Activated T-cell treated with anti-CD3 and anti-CD28 coated beads, Interleukin-2, amount 50 U/mL, for 24 hours (primary cell): ENCODE measurements around the gene MRPL24.

ENCODE experiments used
- DNase-seq: peaks from one replicate; pipeline ENCODE4 v3.0.0-alpha.2; 2020
- H3K27ac Mint-ChIP-seq: 2 replicates; pipeline ENCODE4 v1.8.0; 2020; ENCODE audit warnings: mild to moderate bottlenecking, mixed read lengths
- H3K27me3 Mint-ChIP-seq: 2 replicates; pipeline ENCODE4 v1.8.0; 2020; ENCODE audit warnings: mixed read lengths
- H3K36me3 Mint-ChIP-seq: 2 replicates; pipeline ENCODE4 v1.8.0; 2020; ENCODE audit warnings: low read depth, mixed read lengths
- H3K4me1 Mint-ChIP-seq: 2 replicates; pipeline ENCODE4 v1.8.0; 2020; ENCODE audit warnings: low read depth, mixed read lengths
- H3K4me3 Mint-ChIP-seq: 2 replicates; pipeline ENCODE4 v1.8.0; 2020; ENCODE audit warnings: mild to moderate bottlenecking, moderate library complexity, mixed read lengths
- H3K9me3 Mint-ChIP-seq: 2 replicates; pipeline ENCODE4 v1.8.0; 2020; ENCODE audit warnings: mixed read lengths

The MRPL24 gene

DNA sequence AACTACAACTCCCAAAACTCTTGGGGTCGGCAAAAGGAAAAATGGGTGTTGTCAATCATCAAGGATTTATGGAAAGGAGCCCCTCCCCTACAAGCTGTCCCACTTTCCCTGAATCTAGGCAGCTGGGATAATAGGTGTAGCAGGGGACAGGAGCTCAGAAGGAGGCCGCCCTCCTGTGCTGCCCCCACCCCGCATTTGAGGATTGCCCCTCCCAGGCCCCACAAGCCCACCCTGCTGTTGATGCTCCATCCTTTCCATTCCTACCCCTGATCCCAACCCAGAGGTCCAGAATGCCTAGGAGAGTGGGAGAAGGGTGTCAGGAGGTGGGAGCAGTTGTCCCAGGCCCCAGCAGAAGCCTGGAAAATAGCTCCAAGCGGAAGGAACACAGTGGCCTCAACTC is 1.9 kb upstream of the MRPL24 start:
- Mint-ChIP-seq H3K27me3 (no peaks in the 10 kb centered on the region), H3K9me3 (no peaks in the 10 kb centered on the region), H3K36me3 (peaks cover 90% of the 10 kb centered on the region), H3K4me3 (no peak overlapping the region), H3K27ac (peak overlapping the region; percentile 84), H3K4me1 (peaks cover 71% of the 10 kb centered on the region)
- no peak for DNase-seq

DNA sequence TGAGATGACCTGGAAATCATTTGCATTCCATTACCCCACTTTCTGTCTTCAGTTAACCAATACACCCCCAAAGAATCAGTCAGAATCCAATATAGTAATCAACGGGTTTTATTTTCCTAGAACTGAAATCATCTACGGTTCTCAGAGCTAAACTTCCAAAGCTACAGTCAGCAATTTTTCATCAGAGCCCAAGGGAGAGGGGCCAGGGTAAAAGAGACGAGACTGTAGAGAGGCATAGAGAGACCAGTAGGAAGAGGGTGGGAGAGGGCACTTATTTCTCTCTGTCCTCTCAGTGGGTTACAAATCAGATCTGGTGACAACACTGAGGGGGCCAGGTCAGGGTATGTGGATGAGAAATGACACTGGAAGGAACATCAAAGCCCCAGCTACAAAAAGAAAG is 1.1 kb upstream of the MRPL24 start:
- H3K4me3 Mint-ChIP-seq: peak overlapping the region; percentile 98
- H3K9me3 Mint-ChIP-seq: no peaks in the 10 kb centered on the region
- peak overlapping the region; percentile 98 for H3K27ac Mint-ChIP-seq
- DNase-seq: no peak
- H3K27me3 Mint-ChIP-seq: no peaks in the 10 kb centered on the region
- peaks cover 91% of the 10 kb centered on the region for H3K36me3 Mint-ChIP-seq
- H3K4me1 Mint-ChIP-seq: peaks cover 65% of the 10 kb centered on the region

DNA sequence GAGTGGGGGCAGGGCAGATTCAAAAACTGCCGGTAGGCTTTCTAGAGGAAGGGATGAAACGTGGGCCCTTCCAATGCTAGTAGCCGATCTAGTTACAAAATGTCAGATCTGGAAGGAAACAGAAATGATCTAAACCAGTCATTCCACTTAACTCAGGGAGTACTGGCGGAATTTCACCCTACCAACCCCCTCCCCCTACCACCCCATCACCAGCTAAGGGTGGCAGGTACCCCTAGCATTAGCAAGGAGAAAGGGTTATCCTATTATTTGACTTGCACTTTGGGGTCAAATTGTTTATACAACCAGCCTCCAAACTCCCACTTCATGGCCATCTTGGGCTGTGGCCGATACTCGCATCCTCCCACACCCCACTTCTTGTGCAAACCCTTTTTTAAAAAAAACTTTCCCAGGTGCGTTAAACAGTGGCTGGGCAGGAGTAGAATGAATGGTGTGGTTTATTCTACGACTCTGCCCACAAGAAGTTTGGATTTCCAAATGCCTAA is 644 bp upstream of the MRPL24 start:
- Mint-ChIP-seq H3K9me3 (no peaks in the 10 kb centered on the region), H3K27ac (peak overlapping the region; percentile 98), H3K36me3 (peaks cover 94% of the 10 kb centered on the region), H3K4me3 (peak overlapping the region; percentile 98), H3K27me3 (no peaks in the 10 kb centered on the region), H3K4me1 (peaks cover 60% of the 10 kb centered on the region)
- DNase-seq: no peak

DNA sequence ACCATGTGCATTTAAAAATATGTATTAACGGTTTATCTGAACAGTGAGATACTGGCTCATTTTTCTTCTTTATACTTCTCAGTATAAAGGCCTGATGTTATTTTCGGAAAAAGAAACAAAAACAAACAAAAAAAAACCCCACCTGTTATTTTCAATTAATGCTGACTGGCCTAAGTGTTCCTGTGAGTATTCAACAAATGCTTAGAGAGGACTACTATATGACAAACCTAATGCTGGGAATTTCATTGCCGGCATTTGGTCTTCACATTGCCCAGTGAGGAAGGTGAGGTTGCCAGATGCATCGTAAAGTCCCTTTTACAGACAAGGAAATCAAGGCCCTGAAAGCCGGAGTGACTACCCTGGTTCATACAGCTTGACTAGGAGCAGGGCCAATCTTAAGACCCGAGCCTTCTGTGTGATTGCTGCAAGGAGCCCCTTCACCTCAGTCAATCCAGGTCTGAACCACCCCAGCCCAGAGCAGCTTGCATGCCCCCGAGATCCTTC is 599 bp downstream of the MRPL24 start:
- no peaks in the 10 kb centered on the region for H3K9me3 Mint-ChIP-seq
- H3K27me3 Mint-ChIP-seq: no peaks in the 10 kb centered on the region
- H3K4me1 Mint-ChIP-seq: peaks cover 48% of the 10 kb centered on the region
- peak overlapping the region; percentile 98 for H3K27ac Mint-ChIP-seq
- H3K4me3 Mint-ChIP-seq: peak overlapping the region; percentile 98
- peaks cover 93% of the 10 kb centered on the region for H3K36me3 Mint-ChIP-seq
- no peak for DNase-seq

DNA sequence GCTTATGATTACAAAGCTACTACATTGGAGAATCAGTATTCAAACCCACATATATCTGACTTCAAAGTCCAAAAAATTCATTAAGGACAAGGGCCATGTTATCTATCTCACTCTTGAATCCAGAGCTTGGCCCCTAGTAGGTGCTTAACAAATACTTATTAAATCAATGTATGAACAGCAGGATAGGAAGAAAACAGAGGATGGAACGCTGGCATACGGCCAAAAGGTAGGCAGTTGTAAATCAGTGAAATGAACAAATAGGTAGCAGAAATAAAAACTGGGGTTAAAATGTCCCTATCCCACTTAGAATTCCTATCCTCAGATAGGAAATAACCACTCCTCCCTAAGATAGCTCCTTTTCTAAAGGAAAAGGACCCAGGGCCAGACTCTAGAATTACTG is 2.0 kb downstream of the MRPL24 start:
- H3K4me3 Mint-ChIP-seq: peak overlapping the region; percentile 98
- H3K9me3 Mint-ChIP-seq: no peaks in the 10 kb centered on the region
- no peaks in the 10 kb centered on the region for H3K27me3 Mint-ChIP-seq
- H3K4me1 Mint-ChIP-seq: peaks cover 42% of the 10 kb centered on the region
- peak overlapping the region; percentile 55 for H3K27ac Mint-ChIP-seq
- no peak for DNase-seq
- peaks cover 87% of the 10 kb centered on the region for H3K36me3 Mint-ChIP-seq

DNA sequence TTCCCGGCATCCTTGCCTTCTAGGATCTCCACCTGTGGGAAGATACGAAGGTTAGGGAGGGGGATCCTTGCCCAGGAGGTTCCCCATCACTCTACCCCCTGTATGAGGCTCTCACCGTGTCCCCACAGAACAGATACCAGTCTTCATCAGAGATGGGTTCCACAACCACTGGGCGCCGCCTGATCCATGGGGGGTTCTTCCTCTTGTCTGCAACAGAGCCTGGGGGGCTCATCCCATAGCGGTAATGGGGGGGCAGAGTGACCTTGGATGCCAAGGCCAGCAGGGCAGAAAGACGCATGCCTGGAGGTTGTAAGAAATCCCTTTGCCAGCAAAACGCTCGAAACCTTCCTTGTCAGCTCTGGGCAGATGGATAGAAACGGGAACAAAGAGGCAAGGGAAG is 2.5 kb downstream of the MRPL24 start:
- peaks cover 87% of the 10 kb centered on the region for H3K36me3 Mint-ChIP-seq
- no peak for DNase-seq
- no peaks in the 10 kb centered on the region for H3K9me3 Mint-ChIP-seq
- peak overlapping the region; percentile 55 for H3K27ac Mint-ChIP-seq
- no peak overlapping the region for H3K4me3 Mint-ChIP-seq
- H3K4me1 Mint-ChIP-seq: peaks cover 38% of the 10 kb centered on the region
- no peaks in the 10 kb centered on the region for H3K27me3 Mint-ChIP-seq

DNA sequence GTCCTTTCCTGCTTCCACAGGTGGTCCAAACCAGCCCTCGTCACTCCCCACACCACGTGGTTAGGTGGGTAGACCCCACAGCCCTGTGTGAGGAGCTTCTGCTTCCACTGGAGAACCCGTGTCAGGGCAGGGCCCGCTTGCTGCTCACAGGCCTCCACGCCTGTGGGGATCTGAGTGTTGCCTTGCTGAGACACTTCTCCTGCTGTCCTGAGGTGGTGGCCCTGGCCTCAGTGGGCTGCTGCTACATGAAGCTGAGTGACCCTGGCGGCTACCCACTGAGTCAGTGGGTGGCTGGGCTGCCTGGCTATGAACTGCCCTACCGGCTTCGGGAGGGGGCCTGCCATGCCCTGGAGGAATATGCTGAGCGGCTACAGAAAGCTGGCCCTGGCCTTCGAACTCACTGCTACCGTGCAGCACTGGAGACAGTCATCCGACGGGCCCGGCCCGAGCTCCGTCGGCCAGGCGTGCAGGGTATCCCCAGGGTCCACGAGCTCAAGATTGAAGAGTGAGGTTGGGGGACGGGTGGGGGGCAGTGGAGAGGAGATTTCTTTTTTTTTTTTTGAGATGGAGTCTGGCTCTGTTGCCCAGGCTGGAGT is 6.8 kb downstream of the MRPL24 start:
- H3K4me3 Mint-ChIP-seq: no peak overlapping the region
- peaks cover 71% of the 10 kb centered on the region for H3K36me3 Mint-ChIP-seq
- no peaks in the 10 kb centered on the region for H3K9me3 Mint-ChIP-seq
- no peak for DNase-seq
- H3K27me3 Mint-ChIP-seq: no peaks in the 10 kb centered on the region
- H3K27ac Mint-ChIP-seq: no peak overlapping the region
- peaks cover 23% of the 10 kb centered on the region for H3K4me1 Mint-ChIP-seq

DNA sequence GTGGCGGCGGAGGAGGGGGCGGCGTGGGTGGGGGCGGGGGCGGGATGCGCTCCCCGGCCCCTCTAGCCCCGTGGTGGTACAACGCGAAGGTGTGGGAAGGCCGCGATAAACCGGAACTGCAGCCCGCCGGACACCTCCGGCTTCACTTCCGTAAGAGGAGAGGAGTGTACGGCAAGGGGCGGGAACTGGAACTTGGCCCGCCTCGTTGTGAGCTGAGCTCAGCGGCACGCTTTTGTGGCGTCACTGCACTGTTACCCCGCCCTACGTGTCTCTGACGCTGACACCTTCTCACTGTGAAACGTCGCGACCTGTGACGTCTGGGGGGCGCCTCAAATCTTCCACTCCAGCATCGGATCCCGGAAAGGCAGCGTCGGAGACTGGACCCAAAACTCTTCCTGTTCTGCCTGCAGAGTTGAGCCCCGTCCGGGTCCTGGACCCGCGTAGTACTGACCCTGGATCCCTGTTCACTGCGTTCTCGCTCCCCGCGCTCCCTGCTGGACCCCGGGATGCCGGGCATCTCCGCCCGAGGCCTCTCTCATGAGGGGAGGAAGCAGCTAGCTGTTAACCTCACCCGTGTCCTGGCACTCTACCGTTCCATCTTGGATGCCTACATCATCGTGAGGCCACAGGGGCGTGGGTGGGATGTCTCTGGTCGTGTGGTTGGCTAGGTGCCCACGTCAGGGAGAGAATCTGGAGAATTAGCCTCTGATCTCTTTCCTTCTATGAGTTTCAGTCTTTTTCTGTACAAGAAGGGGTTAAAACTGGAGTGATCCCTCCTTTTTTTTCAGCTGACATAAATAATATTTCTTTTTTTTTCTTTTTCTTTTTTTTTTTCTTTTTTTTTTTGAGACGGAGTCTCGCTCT is 12.1 kb downstream of the MRPL24 start, which contains the start of gene ISG20L2:
Gene ISG20L2 (minus strand): TSS at position 168 of the 864 bp plus-strand sequence. CDS start 1,114 bp downstream, outside the sequence.
- H3K27me3 Mint-ChIP-seq: no peaks in the 10 kb centered on the region
- H3K27ac Mint-ChIP-seq: no peak within 1 kb of the TSS
- H3K4me3 Mint-ChIP-seq: no peak within 1 kb of the TSS
- H3K9me3 Mint-ChIP-seq: no peaks in the 10 kb centered on the region
- H3K4me1 Mint-ChIP-seq: peaks cover 28% of the 10 kb centered on the region
- DNase-seq: peak; percentile 93
- peaks cover 32% of the 10 kb centered on the region for H3K36me3 Mint-ChIP-seq

DNA sequence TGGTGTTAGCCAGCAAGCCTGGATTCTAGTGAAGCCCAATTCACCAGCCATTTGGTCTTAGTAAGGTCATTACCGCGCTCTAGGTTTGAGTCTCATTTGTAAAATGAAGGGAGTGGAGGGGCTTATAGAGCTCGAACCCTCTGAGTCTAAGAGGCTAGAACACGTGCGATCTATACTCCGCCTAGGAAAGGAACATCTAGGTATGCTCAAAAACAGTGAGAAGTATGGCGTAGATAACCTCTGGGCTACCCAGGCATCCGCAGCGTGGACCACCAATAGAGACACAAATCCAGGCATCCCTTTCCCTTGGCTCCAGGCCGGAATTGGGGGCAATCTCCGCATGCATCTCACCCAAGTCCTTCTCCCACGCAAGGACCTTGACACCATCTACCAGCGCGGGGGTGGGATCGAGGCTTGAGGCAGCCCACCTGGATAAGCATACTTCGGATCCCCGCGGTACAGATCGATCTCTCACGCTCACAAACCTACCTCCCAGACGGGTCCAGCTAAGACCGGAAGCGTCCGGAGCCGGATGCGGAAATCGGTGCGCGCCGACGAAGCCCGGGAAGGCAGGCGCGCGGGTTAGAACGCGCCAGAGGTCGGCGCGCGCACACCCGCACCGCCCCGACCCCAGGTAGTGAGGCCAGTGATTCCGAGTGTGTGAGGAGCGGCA is 12.8 kb downstream of the MRPL24 start, which contains the start of gene METTL25B:
Gene METTL25B (plus strand): TSS at position 544 of the 673 bp plus-strand sequence. CDS start 636 bp downstream, outside the sequence.
- no peak for DNase-seq
- Mint-ChIP-seq H3K36me3 (peaks cover 26% of the 10 kb centered on the region), H3K9me3 (no peaks in the 10 kb centered on the region), H3K4me1 (peaks cover 36% of the 10 kb centered on the region), H3K27ac (no peak within 1 kb of the TSS), H3K27me3 (no peaks in the 10 kb centered on the region), H3K4me3 (no peak within 1 kb of the TSS)

DNA sequence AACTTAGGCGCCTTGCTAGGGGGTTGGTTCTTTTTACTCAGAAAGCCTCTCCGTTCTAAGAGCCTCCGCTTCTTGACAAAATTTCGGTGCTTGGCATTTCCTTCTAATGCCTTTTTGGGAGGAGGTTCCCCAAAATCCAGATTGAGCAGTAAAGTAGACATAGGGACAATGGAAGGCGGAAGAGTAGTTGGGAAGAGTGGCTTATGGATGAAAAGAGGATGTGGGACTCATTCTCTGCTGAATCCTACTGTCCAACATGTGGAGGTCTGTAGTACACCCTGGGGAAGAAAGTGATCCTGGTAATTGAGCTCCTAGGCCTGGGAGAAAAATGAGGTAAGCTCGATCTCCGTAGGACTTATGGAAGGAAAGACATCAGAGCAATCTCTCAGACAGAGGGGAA is 13.4 kb downstream of the MRPL24 start:
- Mint-ChIP-seq H3K9me3 (no peaks in the 10 kb centered on the region), H3K4me1 (peaks cover 37% of the 10 kb centered on the region), H3K4me3 (no peak overlapping the region), H3K27ac (no peak overlapping the region), H3K36me3 (peaks cover 20% of the 10 kb centered on the region), H3K27me3 (no peaks in the 10 kb centered on the region)
- DNase-seq: no peak

DNA sequence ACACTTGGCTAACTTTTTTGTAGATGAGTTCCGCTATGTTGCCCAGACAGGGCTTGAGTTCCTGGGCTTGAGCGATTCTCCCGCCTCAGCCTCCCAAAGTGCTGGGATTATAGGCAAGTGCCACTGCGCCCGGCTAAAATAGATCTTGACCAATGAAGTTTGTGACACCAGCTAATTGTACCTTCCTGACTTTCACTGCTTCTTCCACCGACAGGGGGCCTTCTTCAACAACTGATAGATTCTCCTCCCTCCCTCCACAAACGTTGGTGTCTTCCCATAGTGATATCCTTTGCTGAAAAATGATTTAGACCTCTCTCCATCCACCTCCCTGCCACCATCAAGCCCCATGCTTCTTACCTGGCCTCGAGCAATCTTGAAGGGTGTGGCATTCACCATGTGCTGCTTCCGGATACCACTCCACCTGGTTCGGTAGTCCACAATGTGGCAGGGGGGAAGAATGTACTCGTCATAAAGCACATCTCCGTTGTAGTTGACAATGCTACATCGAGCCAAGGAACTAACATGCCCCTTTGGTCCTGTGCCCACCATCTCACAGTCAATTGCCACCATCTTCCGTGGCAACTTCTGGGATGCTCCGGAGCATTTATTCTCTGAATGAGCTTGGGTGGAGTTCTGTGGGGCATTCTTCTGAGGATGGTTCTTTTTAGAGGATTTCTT is 14.2 kb downstream of the MRPL24 start:
- Mint-ChIP-seq H3K4me3 (no peak overlapping the region), H3K4me1 (peaks cover 39% of the 10 kb centered on the region), H3K27me3 (no peaks in the 10 kb centered on the region), H3K36me3 (peaks cover 21% of the 10 kb centered on the region), H3K9me3 (no peaks in the 10 kb centered on the region), H3K27ac (no peak overlapping the region)
- peak; percentile 62 for DNase-seq

DNA sequence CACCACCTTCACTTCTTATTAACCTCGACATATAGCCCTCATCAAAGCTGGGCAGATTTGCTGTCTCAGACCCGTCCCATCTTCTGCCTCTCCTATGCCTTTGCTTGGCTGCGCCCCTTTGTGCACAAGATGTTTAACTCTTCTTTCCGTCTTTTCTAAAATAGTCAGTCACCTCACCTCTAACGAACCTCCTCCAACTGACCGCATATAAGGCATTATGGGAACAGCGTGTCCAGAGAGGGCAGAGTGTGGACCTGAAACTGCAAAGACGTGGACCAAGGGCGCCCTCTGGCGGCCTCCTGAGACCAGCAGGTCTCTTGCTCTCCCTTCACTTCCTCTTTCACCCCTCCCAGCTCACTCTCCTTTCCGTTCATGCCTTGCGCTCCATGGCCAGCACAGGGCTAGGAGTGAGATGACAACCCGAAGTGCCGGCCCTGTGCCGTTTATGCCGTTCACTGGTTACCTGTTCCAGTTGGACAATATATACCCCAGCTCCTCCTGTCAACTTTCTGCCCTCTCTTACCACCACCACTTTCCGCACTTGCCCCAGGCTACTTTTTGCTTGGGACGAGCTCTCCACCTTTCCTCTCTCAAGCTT is 15.1 kb downstream of the MRPL24 start:
- Mint-ChIP-seq H3K4me1 (peaks cover 40% of the 10 kb centered on the region), H3K27ac (no peak overlapping the region), H3K36me3 (peaks cover 28% of the 10 kb centered on the region), H3K9me3 (no peaks in the 10 kb centered on the region), H3K4me3 (no peak overlapping the region), H3K27me3 (no peaks in the 10 kb centered on the region)
- DNase-seq: peak; percentile 84

DNA sequence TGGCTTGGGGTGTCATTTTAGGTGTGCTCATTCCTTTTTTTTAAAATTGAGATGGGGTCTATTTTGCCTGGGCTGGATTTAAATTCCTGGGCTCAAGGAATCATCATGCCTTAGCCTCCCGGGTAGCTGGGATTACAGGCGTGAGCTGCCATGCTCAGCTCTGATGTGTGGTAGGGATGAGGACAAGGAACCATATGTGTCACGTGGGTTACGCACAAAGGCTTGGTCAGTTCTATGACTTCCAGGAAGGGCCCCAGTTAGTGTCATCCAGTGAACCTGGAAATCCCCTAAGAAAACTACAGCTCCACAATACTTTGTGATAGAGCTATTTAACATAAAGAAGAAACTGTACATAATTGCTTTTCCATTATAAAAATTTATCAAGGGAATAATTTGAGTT is 19.4 kb downstream of the MRPL24 start:
- peaks cover 32% of the 10 kb centered on the region for H3K4me1 Mint-ChIP-seq
- H3K9me3 Mint-ChIP-seq: no peaks in the 10 kb centered on the region
- H3K36me3 Mint-ChIP-seq: peaks cover 46% of the 10 kb centered on the region
- H3K27me3 Mint-ChIP-seq: no peaks in the 10 kb centered on the region
- peak overlapping the region; percentile 85 for H3K27ac Mint-ChIP-seq
- no peak for DNase-seq
- H3K4me3 Mint-ChIP-seq: no peak overlapping the region

DNA sequence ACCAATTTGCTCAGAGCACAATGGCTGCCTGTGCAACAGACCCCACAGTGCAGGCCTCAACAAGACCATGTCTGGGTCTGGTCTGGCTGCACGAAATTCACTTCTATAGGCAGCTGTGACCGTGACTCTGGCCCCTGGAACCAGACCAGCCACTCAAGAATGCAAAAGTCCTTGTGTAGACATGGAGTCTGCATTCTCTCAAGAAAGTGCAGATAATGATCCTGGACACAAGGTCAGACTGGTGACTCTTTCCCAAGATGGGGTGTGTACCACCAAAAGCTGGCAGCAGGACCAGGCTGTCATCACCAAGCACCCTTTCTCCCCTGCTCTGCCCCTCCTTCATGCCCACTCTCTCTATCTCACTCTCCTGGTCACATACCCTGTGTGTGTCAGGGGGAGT is 19.8 kb downstream of the MRPL24 start:
- Mint-ChIP-seq H3K4me3 (no peak overlapping the region), H3K27me3 (no peaks in the 10 kb centered on the region), H3K9me3 (no peaks in the 10 kb centered on the region), H3K4me1 (peaks cover 32% of the 10 kb centered on the region), H3K27ac (peak overlapping the region; percentile 85), H3K36me3 (peaks cover 50% of the 10 kb centered on the region)
- DNase-seq: no peak
